HG03442 (cell line): ENCODE measurements around the gene CPS1.

Experiments
- ATAC-seq: cut with Tn5 transposase; IDR thresholded peaks from one replicate; pipeline ENCODE4 v1.9.1; 2021; ENCODE audit warnings: mild to moderate bottlenecking, moderate library complexity; ENCODE audit not compliant: unreplicated experiment

The CPS1 gene

DNA sequence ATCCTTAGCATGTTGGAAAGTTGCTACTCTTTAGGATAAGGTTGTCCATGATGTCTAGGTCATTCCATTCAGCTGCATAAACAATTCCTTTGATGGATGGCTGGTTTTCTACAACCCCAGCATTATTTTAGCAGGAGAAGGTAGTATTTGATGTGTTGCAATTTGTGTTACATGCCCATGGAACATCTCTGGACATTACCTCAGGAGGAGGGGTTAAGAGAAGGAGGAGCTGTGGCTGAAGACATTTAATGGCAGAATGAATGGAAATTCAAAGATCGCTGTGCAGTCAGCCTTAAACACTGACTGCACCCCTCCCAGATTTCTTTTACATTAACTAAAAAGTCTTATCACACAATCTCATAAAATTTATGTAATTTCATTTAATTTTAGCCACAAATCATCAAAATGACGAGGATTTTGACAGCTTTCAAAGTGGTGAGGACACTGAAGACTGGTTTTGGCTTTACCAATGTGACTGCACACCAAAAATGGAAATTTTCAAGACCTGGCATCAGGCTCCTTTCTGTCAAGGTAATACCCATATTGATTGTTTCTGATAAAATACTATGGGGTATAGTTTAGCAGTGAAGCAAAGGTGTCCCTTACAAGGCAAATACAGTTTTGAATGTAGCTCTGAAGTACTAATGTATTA is at the start of gene CPS1:
TSS of gene CPS1 (plus strand) at position 271 of the 652 bp plus-strand sequence. CDS start at position 406, 135 bp downstream.
- no peak for ATAC-seq

DNA sequence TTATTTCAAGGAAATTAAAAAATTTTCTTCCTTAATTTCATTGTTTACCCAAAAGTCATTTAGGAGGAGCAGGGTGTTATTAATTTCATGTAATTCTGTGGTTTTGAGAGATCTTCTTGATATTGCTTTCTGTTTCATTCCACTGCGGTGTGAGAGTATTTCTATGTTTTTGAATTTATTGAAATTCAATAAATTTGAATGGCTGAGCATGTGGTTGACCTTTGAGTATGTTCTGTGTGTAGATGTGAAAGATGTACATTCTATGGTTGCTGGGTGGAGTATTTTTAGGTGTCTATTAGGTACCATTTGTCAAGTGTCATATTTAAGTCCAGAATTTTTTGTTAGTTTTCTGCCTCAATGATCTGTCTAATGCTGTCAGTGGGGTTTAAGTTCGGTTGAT is 40.5 kb upstream of the CPS1 start:
- no peak for ATAC-seq

GRCh38 chr2:210517264-210517663 is 39.1 kb upstream of the CPS1 start:
- ATAC-seq: no peak

GRCh38 chr2:210519594-210519993 is 36.8 kb upstream of the CPS1 start:
- ATAC-seq: no peak

- ATAC-seq: no peak
Measured at GRCh38 chr2:210522399-210522798, 34.0 kb upstream of the CPS1 start.

DNA sequence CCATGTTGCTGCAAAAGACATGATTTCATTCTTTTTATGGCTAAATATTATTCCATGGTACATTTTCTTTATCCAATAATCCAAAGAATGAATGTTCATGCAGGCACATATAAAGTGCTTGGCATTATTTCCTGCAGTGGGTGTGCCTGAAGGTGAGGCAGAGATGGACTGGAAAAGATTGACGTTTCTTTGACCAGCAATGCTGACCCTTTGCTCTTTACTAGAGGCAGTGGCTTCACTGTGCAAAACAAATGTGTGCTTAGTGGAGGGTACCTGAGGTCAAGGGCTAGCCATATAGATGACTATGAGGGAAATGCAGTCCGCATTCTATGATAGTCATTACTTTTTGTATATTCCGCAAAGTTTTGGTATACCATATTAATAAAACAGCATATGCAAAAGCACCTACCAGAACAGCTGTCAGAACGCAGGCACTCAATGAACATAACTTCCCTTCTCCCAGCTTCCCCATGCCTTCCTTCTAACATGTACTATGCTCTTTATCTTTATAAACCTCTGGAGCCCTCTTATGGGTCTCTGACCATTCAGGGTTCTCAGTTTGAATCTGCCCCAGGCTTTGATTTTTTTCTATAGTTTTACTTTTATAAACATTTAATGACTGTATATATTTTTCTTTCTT is 32.6 kb upstream of the CPS1 start:
- ATAC-seq: no peak

GRCh38 chr2:210524533-210524932 is 31.9 kb upstream of the CPS1 start:
- ATAC-seq: no peak

GRCh38 chr2:210527286-210527685 is 29.1 kb upstream of the CPS1 start:
- ATAC-seq: no peak

DNA sequence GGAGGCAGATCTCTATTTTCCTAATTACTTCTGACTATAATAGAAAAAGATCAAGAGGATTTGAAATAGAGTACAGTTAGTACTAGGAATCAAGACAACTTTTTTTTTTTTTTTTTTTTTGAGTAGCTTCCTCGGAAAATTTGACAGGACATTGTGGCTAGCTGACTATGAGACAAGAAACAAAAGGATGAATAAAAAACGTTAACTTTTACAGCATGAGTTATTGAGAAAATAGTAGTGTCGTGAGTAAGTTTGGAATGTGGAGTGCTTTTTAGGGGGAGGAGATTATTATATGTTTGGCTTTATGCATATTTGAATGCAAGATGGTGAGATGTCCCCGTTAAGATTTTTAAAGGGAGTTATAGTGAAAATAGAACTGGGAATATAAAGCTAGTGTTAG is 27.7 kb upstream of the CPS1 start:
- no peak for ATAC-seq

- ATAC-seq: no peak
Measured at GRCh38 chr2:210531050-210531449, 25.3 kb upstream of the CPS1 start.

DNA sequence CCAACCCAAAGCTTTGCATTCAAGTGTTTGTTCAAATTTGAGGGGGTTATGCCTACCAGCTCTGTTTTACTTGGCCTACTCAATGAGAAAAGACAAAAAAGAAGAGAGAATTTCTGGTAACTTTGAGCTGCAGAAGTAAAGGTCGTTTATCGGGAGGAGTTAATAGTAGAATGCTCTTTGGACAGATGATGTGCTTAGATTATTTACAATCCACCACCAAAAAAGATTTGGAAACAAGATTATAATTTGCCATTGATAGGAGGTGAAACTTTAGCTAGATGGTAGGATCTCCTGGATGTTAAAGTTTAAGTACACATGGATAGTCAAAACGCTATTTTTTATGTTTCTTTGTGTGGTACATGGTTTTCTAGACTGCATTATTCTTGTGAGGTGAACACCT is 24.9 kb upstream of the CPS1 start:
- ATAC-seq: no peak

DNA sequence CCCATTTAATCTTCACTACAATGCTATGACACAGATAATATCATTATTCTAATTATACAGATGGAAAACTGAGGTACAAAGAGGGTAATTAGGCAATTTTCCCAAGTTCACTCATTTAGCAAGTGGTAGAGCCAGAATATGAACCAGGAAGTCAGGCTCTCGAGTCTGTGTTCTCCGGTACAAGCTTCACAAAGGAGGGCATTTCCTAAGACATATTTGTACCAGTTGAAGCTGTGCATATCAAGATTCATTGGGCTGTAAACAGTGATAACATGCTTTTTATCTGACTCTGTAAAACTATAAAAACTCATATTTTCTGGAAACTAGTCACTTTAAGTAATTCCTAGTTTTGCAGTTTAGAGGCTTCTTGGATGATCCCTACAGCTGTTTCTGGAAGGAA is 23.0 kb upstream of the CPS1 start:
- no peak for ATAC-seq

DNA sequence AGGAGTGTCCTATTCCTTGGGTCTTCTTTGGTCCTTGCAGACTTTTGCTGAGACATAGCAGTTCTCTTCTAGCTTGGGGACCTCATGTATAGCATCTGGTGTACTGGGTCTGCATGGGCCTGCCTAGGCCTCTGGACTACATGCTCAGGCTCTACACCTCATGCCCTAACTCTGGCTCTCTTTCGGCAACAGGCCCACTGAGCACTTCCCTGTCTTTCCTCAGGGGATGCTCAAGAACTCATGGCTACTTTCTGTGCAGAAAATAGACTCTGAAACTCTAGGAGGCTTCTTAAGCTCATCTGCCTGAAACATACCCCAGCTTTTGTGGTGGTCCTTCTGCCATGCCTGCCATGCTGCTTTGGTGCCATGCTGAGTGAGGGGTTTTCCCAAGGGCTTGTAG is 21.5 kb upstream of the CPS1 start:
- no peak for ATAC-seq

DNA sequence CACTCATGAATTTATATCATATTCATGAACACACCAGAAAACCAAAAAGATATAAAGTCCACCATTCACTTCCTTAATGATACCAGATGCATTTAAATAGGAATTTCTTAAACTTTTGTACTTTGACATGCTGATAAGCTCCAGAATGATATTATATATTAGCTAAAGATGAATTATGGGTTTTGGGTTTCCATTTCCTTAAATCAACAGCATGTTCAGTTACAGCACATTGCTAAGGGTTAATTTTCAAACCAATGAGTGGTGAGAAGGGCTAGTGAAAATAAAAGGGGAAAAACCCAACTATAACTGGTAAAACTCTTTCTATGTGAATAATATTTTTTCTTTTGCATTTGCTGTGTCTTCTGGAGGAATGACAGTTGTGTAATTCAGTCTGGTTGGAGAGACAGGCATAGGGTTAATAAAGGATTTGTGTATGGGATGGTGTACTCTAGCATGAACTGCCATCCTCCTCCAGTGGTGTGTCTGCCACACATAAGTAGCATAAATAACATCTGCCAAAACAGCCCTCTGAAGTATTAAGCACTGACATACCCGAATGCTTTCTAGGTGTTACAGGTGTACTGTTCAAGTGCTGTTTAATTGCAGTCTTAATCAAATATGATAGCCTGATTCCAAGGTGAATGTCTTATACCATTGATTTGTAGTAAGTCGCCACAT is 19.3 kb upstream of the CPS1 start:
- ATAC-seq: no peak

DNA sequence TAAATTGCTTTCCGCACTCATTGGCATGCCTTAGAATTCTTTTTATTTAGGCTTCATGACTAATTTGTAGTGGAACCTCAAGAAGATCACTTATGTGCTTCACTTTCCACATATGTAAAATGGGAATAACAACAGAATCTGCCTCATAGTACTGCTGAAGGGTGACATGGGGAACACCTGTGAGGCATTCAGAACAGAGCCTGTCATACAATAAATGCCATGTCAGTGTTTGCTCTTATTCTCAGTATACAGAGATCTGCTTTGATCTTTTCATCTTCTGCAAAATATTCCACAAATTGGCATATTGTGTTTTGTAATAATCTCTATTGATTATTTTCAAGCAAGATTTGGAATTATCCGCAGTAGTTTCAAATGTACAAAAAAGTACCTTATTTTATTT is 17.4 kb upstream of the CPS1 start:
- ATAC-seq: no peak

- no peak for ATAC-seq
Measured at GRCh38 chr2:210539578-210540416, 16.6 kb upstream of the CPS1 start.

GRCh38 chr2:210540471-210540870 is 15.9 kb upstream of the CPS1 start:
- no peak for ATAC-seq

DNA sequence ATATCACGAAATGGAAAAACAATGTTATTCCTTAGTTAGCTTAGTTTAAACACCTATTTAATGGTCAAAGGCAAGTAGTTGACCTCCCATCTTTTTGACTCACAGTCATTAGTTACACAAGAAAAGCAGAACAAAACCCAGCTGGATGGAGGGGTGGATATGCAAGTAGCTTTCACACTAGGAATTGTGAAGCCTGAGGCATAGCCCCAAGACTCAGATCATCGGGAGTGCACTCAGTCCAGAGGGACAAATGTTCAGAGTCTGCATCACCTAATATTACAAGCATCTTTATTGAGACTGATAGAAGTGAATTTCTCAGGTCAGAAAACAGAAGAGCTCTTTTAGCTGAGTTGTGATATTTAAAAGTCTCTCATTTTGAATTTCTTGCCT is 15.5 kb upstream of the CPS1 start:
- ATAC-seq: no peak

GRCh38 chr2:210541290-210541902 is 15.0 kb upstream of the CPS1 start:
- ATAC-seq: no peak

GRCh38 chr2:210544007-210544590 is 12.3 kb upstream of the CPS1 start:
- no peak for ATAC-seq

DNA sequence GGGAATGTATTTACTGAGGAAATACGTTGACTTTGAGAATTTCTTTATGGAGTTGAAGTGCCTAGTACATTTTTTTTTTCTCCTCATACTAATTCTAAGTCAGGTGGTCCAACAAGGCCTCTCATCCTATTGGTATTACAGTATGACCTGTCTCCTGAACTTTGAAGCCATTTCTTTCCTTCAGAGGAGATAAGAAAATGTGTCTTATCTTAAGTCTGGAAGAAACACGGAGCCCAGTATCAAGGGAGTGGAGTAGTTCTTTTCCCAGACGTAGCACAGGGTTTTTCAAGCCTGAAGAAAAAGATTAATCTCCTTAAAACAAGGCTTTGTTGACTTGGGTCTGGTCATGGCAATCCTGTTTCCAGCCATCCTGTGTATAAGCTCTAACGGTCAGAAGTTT is 11.6 kb upstream of the CPS1 start:
- no peak for ATAC-seq
